ENCODE results near the gene CSH2. TPM values are rescaled to one million over a fixed set of nuclear protein-coding genes. Genes with fewer than 3 reads are reported as not detected.

Gene CSH2
- total and polyA plus RNA-seq, 2 donors (not counting 1 experiment from before 2014, with no cell fraction given): not detected

- peaks cover 64% of the 10 kb centered on the region for H4K20me1 ChIP-seq (ENCODE audit: control insufficient read depth, insufficient read depth, low read length, poor library complexity, severe bottlenecking)
- no peak for DNase-seq
- peaks cover 0 to 21% of the 10 kb centered on the region in 2 experiments for H3K36me3 ChIP-seq (replicated peaks in 1 of 2; ENCODE audit: control extremely low read depth in 1 of 2, control insufficient read depth in 1 of 2, extremely low read depth in 1 of 2, insufficient read depth in 2 of 2, low read length in 1 of 2)
- ATAC-seq (ENCODE audit: low read depth): no peak
- no peaks in the 10 kb centered on the region for H3K27me3 ChIP-seq (replicated peaks in 1 of 4; ENCODE audit: control extremely low read depth in 1 of 4, control insufficient read depth in 3 of 4, insufficient read depth in 4 of 4, low read length in 3 of 4)
- no peak for TF ChIP-seq CTCF (IDR thresholded peaks at IDR 0.05)
- no peak for TF ChIP-seq EZH2 (IDR thresholded peaks at IDR 0.05; ENCODE audit: borderline replicate concordance, insufficient read depth, low read depth, low read length, poor library complexity, severe bottlenecking)
- WGBS (ENCODE audit: insufficient coverage): 63% methylated on average over 3 of the region's 4 CpGs
- H3K9ac ChIP-seq (ENCODE audit: low read length): peak overlapping the region; percentile 93
- peak overlapping the region; percentile 94 for H3K4me3 Mint-ChIP-seq
- intact Hi-C loops (cut with micrococcal nuclease): no loop called here
- H2AFZ ChIP-seq (ENCODE audit: insufficient read depth, low read depth, low read length, poor library complexity, severe bottlenecking): no peak overlapping the region
- ChIA-PET CTCF (interaction anchor here (1.0 to 3.0 kb wide), 4 partner anchors 9 to 188 kb away, joined by 3 to 13 read pairs (median 4); partner anchors contain the start of gene PSMC5), POLR2A (interaction anchor here (1.2 kb wide), 1 partner anchor 146 kb away, joined by 3 read pairs; no protein-coding TSS in a partner anchor)
- H3K9me3 Mint-ChIP-seq (ENCODE audit: insufficient read depth): no peaks in the 10 kb centered on the region
- peak overlapping the region; percentile 100 for H3K4me2 ChIP-seq (replicated peaks; ENCODE audit: low read depth, low read length, poor library complexity, severe bottlenecking)
- no peaks in the 10 kb centered on the region for H3K9me3 ChIP-seq (ENCODE audit: control extremely low read depth in 1 of 3, control insufficient read depth in 2 of 3, insufficient read depth in 1 of 3, low read length in 2 of 3)
- H3K79me2 ChIP-seq (ENCODE audit: control insufficient read depth, insufficient read depth, low read length): peaks cover 68% of the 10 kb centered on the region
- peak overlapping the region; percentile 94 for H3K27ac Mint-ChIP-seq
- peaks cover 45% of the 10 kb centered on the region for H3K4me1 Mint-ChIP-seq
- peak overlapping the region in 1 of 2 donors; percentile 90 for H3K27ac ChIP-seq (ENCODE audit: low read length in 2 of 2)
- H3K4me1 ChIP-seq (ENCODE audit: control insufficient read depth in 2 of 2, insufficient read depth in 2 of 2, low read length in 2 of 2): peaks cover 35 to 51% of the 10 kb centered on the region in 2 donors
- H3K4me3 ChIP-seq (ENCODE audit: control extremely low read depth in 1 of 5, extremely low read depth in 1 of 5, insufficient read depth in 1 of 5, low read depth in 2 of 5, low read length in 4 of 5): peak overlapping the region in 4 of 5 experiments; percentile 70 to 92 (median 90)
- no peaks in the 10 kb centered on the region for H3K27me3 Mint-ChIP-seq
Measured at GRCh38 chr17:63840591-63841349, 32.7 kb downstream of the CSH2 start.
